Liver (tissue), 9 donors: Measurements from ENCODE around the gene WDR5. TPM values are rescaled to one million over a fixed set of nuclear protein-coding genes. Genes with fewer than 3 reads are reported as not detected.

Experiments
- DNase-seq: peaks from one replicate; pipeline ENCODE4 v3.0.0-alpha.2; 2017; ENCODE audit warnings: low spot score
- H3K27ac ChIP-seq, 2 donors: one replicate each; pipeline ENCODE4 v1.7.0; 2013; ENCODE audit warnings: inconsistent platforms in 2 of 2, low read length in 2 of 2, control low read depth in 1 of 2, low read depth in 1 of 2, mild to moderate bottlenecking in 1 of 2
- H3K27me3 ChIP-seq, 4 donors: one replicate each; pipeline versions ENCODE4 v1.6.1 to v1.7.0; 2013; ENCODE audit warnings: low read length in 3 of 4, inconsistent platforms in 1 of 4, mild to moderate bottlenecking in 1 of 4, moderate library complexity in 1 of 4; ENCODE audit not compliant: control insufficient read depth in 4 of 4, insufficient read depth in 4 of 4
- H3K36me3 ChIP-seq, 4 donors: one replicate each; pipeline versions ENCODE4 v1.6.1 to v1.7.0; 2013; ENCODE audit warnings: low read length in 3 of 4, mild to moderate bottlenecking in 3 of 4, low read depth in 1 of 4, moderate library complexity in 1 of 4; ENCODE audit not compliant: control insufficient read depth in 4 of 4, insufficient read depth in 3 of 4
- H3K4me1 ChIP-seq, 4 donors: one replicate each; pipeline versions ENCODE4 v1.6.1 to v1.7.0; 2013; ENCODE audit warnings: low read length in 3 of 4, mild to moderate bottlenecking in 3 of 4, moderate library complexity in 1 of 4; ENCODE audit not compliant: control insufficient read depth in 4 of 4, insufficient read depth in 4 of 4
- H3K4me3 ChIP-seq, 3 donors: one replicate each; pipeline versions ENCODE4 v1.6.1 to v1.7.0; 2013; ENCODE audit warnings: low read length in 3 of 3, control low read depth in 1 of 3, low read depth in 1 of 3, mild to moderate bottlenecking in 1 of 3
- H3K9ac ChIP-seq, 2 donors: one replicate each; pipeline ENCODE4 v1.7.0; 2013; ENCODE audit warnings: low read length in 2 of 2, mild to moderate bottlenecking in 2 of 2, moderate library complexity in 2 of 2, control low read depth in 1 of 2, low read depth in 1 of 2
- H3K9me3 ChIP-seq, 4 donors: one replicate each; pipeline versions ENCODE4 v1.6.1 to v1.7.0; 2013; ENCODE audit warnings: low read length in 3 of 4; ENCODE audit not compliant: control insufficient read depth in 4 of 4
- EGR1 ChIP-seq, 2 donors: IDR thresholded peaks; 2 replicates each; pipeline ENCODE4 v1.6.1; 2016 to 2018; ENCODE audit warnings: antibody characterized with exemption in 2 of 2, low read depth in 2 of 2
- FOXA1 ChIP-seq: IDR thresholded peaks from 2 replicates; pipeline ENCODE4 v1.6.1; 2016; ENCODE audit warnings: antibody characterized with exemption
- NR2F2 ChIP-seq: IDR thresholded peaks from 2 replicates; pipeline ENCODE4 v1.6.1; 2016; ENCODE audit warnings: antibody characterized with exemption
- RAD21 ChIP-seq, 2 donors: IDR thresholded peaks; 2 replicates each; pipeline ENCODE4 v1.6.1; 2016; ENCODE audit warnings: antibody characterized with exemption in 2 of 2, mild to moderate bottlenecking in 2 of 2
- RXRA ChIP-seq, 2 donors: IDR thresholded peaks; 2 replicates each; pipeline ENCODE4 v1.6.1; 2017 to 2018; ENCODE audit warnings: antibody characterized with exemption in 2 of 2, mild to moderate bottlenecking in 1 of 2
- SP1 ChIP-seq: IDR thresholded peaks from 2 replicates; pipeline ENCODE4 v1.6.1; 2018; ENCODE audit warnings: antibody characterized with exemption, mild to moderate bottlenecking
- TAF1 ChIP-seq: conservative IDR thresholded peaks from 2 replicates; pipeline ENCODE4 v1.6.1; 2016; ENCODE audit warnings: antibody characterized with exemption, mild to moderate bottlenecking
- YY1 ChIP-seq: IDR thresholded peaks from 2 replicates; pipeline ENCODE4 v1.6.1; 2016; ENCODE audit warnings: antibody characterized with exemption, mild to moderate bottlenecking
- WGBS: extraction: QIAGEN DNeasy Blood & Tissue Kit; methylation state at CpG from one replicate; pipeline ENCODE4 v1.1.7; 2013; 5-methylcytosine and 5-hydroxymethylcytosine counted together
- polyA plus RNA-seq, 2 donors: library from polyadenylated mRNA; stranded (reverse) in 1 of 2; unstranded in 1 of 2; fragments of 200-250 nt in 1 of 2; fragments of >200 nt in 1 of 2; fragmentation: Nextera tagmentation in 1 of 2; extraction: Ambion mirVana in 1 of 2; gene quantifications; one replicate each; pipeline versions ENCODE4 v1.2.1 to v1.2.3, GENCODE V29; 2013 to 2015
- total RNA-seq, 2 donors: library from RNA; depleted of rRNA; stranded (reverse); fragments of >200 nt; gene quantifications; one replicate each; pipeline ENCODE4 v1.2.3, GENCODE V29; 2014
- TF ChIP-seq, protein P1 (sequence below): fragments of 150-350 bp; IDR thresholded peaks from 2 replicates; pipeline ENCODE4 v1.5.1; 2017; ENCODE audit warnings: improper control_type of control experiment, low read depth, low read length; ENCODE audit not compliant: missing input control
- TF ChIP-seq, protein P2 (sequence below): IDR thresholded peaks from 2 replicates; pipeline ENCODE4 v1.6.1; 2016; ENCODE audit warnings: antibody characterized with exemption
- TF ChIP-seq, protein P3 (sequence below): IDR thresholded peaks from 2 replicates; pipeline ENCODE4 v1.6.1; 2016; ENCODE audit warnings: antibody characterized with exemption, mild to moderate bottlenecking
- TF ChIP-seq, protein P4 (sequence below): IDR thresholded peaks from 2 replicates; pipeline ENCODE4 v1.6.1; 2016; ENCODE audit warnings: antibody characterized with exemption
- donor health status: healthy.
- donor health status: healthy.
- donor health status: healthy.
- donor health status: healthy.
- donor health status: healthy.

Gene WDR5
- total and polyA plus RNA-seq, 4 donors, result 11.1 to 21.6 (median 14.6) TPM

DNA sequence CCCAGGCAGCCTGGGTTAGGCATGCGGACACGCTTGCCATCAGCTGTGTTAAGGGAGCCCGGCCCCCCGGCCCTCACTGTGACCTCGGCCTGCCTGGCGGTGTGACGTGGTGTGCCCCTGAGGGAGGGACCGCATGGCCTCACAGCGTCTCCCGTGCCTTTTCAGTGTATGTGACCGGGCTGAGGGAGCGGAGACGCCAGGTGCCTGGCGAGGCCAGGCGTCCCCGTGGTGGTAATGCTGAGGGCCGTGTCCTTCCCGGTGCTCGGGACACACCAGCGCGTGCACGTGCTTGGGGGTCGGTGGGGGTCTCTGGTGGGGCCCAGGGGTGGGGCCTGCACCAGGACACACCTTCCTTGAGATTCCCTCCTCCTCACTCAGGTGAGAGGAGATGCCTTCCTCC is 17.6 kb downstream of the WDR5 start:
- no peak for DNase-seq
- Histone ChIP-seq H3K9ac (no peak overlapping the region), H3K9me3 (no peaks in the 10 kb centered on the region), H3K36me3 (peaks cover 35 to 91% (median 44%) of the 10 kb centered on the region in 4 donors), H3K4me1 (no peaks in the 10 kb centered on the region), H3K27ac (no peak overlapping the region), H3K27me3 (no peaks in the 10 kb centered on the region), H3K4me3 (no peak overlapping the region)
- 96% methylated on average over 23 of the region's 23 CpGs for WGBS
- TF ChIP-seq NR2F2, result no peak
- no peak for TF ChIP-seq RAD21 (IDR thresholded peaks at IDR 0.05)
- no peak for TF ChIP-seq YY1
- TF ChIP-seq, protein P1, sequence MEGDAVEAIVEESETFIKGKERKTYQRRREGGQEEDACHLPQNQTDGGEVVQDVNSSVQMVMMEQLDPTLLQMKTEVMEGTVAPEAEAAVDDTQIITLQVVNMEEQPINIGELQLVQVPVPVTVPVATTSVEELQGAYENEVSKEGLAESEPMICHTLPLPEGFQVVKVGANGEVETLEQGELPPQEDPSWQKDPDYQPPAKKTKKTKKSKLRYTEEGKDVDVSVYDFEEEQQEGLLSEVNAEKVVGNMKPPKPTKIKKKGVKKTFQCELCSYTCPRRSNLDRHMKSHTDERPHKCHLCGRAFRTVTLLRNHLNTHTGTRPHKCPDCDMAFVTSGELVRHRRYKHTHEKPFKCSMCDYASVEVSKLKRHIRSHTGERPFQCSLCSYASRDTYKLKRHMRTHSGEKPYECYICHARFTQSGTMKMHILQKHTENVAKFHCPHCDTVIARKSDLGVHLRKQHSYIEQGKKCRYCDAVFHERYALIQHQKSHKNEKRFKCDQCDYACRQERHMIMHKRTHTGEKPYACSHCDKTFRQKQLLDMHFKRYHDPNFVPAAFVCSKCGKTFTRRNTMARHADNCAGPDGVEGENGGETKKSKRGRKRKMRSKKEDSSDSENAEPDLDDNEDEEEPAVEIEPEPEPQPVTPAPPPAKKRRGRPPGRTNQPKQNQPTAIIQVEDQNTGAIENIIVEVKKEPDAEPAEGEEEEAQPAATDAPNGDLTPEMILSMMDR, result no peak
- no peak for TF ChIP-seq SP1
- TF ChIP-seq, protein P2, sequence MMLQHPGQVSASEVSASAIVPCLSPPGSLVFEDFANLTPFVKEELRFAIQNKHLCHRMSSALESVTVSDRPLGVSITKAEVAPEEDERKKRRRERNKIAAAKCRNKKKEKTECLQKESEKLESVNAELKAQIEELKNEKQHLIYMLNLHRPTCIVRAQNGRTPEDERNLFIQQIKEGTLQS, result no peak
- no peak for TF ChIP-seq TAF1

DNA sequence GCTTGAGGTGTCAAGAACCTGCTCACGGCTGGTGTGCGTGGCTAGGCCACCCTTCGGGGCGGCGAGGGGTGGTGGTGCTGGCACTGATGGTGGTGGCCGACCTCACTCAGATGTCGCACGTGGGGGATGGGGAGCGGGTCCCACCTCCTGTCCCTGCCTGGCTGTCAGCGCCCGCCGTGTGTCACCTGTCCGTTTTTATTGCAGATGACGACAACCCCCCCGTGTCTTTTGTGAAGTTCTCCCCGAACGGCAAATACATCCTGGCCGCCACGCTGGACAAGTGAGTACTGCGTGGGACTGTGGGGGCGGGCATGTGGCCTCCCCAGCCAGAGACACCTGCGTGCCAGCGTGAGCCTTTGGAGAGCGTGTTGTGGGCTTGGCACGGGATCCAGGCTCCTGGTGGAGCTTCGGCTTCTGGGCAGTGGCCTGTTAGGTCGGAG is 18.4 kb downstream of the WDR5 start:
- WGBS, result 96% methylated on average over 27 of the region's 27 CpGs
- TF ChIP-seq, protein P3, sequence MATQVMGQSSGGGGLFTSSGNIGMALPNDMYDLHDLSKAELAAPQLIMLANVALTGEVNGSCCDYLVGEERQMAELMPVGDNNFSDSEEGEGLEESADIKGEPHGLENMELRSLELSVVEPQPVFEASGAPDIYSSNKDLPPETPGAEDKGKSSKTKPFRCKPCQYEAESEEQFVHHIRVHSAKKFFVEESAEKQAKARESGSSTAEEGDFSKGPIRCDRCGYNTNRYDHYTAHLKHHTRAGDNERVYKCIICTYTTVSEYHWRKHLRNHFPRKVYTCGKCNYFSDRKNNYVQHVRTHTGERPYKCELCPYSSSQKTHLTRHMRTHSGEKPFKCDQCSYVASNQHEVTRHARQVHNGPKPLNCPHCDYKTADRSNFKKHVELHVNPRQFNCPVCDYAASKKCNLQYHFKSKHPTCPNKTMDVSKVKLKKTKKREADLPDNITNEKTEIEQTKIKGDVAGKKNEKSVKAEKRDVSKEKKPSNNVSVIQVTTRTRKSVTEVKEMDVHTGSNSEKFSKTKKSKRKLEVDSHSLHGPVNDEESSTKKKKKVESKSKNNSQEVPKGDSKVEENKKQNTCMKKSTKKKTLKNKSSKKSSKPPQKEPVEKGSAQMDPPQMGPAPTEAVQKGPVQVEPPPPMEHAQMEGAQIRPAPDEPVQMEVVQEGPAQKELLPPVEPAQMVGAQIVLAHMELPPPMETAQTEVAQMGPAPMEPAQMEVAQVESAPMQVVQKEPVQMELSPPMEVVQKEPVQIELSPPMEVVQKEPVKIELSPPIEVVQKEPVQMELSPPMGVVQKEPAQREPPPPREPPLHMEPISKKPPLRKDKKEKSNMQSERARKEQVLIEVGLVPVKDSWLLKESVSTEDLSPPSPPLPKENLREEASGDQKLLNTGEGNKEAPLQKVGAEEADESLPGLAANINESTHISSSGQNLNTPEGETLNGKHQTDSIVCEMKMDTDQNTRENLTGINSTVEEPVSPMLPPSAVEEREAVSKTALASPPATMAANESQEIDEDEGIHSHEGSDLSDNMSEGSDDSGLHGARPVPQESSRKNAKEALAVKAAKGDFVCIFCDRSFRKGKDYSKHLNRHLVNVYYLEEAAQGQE, result no peak
- TF ChIP-seq FOXA1 (no peak), RXRA (IDR thresholded peaks at IDR 0.05) (no peak), EGR1 (IDR thresholded peaks at IDR 0.05; ENCODE audit: low read depth in 2 of 2) (no peak)
- TF ChIP-seq, protein P4, sequence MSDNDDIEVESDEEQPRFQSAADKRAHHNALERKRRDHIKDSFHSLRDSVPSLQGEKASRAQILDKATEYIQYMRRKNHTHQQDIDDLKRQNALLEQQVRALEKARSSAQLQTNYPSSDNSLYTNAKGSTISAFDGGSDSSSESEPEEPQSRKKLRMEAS, result no peak
- TF ChIP-seq, protein P1, result no peak
- peaks cover 27 to 88% (median 46%) of the 10 kb centered on the region in 4 donors for H3K36me3 ChIP-seq
- no peaks in the 10 kb centered on the region for H3K9me3 ChIP-seq
- H3K4me1 ChIP-seq, result no peaks in the 10 kb centered on the region
- H3K27me3 ChIP-seq, result no peaks in the 10 kb centered on the region
- no peak overlapping the region for H3K4me3 ChIP-seq
- H3K27ac ChIP-seq, result no peak overlapping the region
- DNase-seq, result no peak
- no peak overlapping the region for H3K9ac ChIP-seq
